Activated effector memory CD4-positive, alpha-beta T cell treated with anti-CD3 and anti-CD28 coated beads, Interleukin-2, amount 50 U/mL, for 16 hours (primary cell): ENCODE results near the gene DSCAM.
"Not testable (repeated sequence)": the region's sequence is repeated elsewhere in the genome, so short reads cannot be mapped to it uniquely, and the experiment has no call there.

ENCODE experiments used
- DNase-seq: peaks from one replicate; pipeline ENCODE4 v3.0.0-alpha.2; 2020

The DSCAM gene

GRCh38 chr21:40846587-40847411 lies at the start of gene DSCAM:
DSCAM (minus strand) TSS chr21:40847158; CDS start chr21:40846661, 497 bp downstream.
- DNase-seq = no peak

- not testable (repeated sequence) for DNase-seq
Measured at GRCh38 chr21:40895697-40896096, 48.7 kb upstream of the DSCAM start.

- no peak for DNase-seq
Measured at GRCh38 chr21:40886931-40887330, 40.0 kb upstream of the DSCAM start.

- no peak for DNase-seq
Measured at GRCh38 chr21:40886006-40886405, 39.0 kb upstream of the DSCAM start.

- no peak for DNase-seq
Measured at GRCh38 chr21:40882192-40882915, 35.4 kb upstream of the DSCAM start.

- no peak for DNase-seq
Measured at GRCh38 chr21:40881767-40882166, 34.8 kb upstream of the DSCAM start.

GRCh38 chr21:40871099-40871498 lies 24.1 kb upstream of the DSCAM start:
- DNase-seq = no peak

GRCh38 chr21:40863839-40864238 lies 16.9 kb upstream of the DSCAM start:
- no peak for DNase-seq

GRCh38 chr21:40858517-40858916 lies 11.6 kb upstream of the DSCAM start:
- DNase-seq = no peak

GRCh38 chr21:40853956-40854688 lies 7.2 kb upstream of the DSCAM start:
- no peak for DNase-seq

GRCh38 chr21:40852563-40852962 lies 5.6 kb upstream of the DSCAM start:
- no peak for DNase-seq

- DNase-seq = no peak
Measured at GRCh38 chr21:40851749-40852148, 4.8 kb upstream of the DSCAM start.

- no peak for DNase-seq
Measured at GRCh38 chr21:40850071-40850470, 3.1 kb upstream of the DSCAM start.

GRCh38 chr21:40847951-40848350 lies 993 bp upstream of the DSCAM start:
- no peak for DNase-seq

GRCh38 chr21:40846103-40846502 lies 855 bp downstream of the DSCAM start:
- no peak for DNase-seq

GRCh38 chr21:40845441-40845995 lies 1.4 kb downstream of the DSCAM start:
- no peak for DNase-seq

- no peak for DNase-seq
Measured at GRCh38 chr21:40844935-40845334, 2.0 kb downstream of the DSCAM start.

GRCh38 chr21:40842197-40842552 lies 4.8 kb downstream of the DSCAM start:
- no peak for DNase-seq

- DNase-seq = no peak
Measured at GRCh38 chr21:40841524-40842196, 5.3 kb downstream of the DSCAM start.

- DNase-seq = no peak
Measured at GRCh38 chr21:40840401-40841125, 6.4 kb downstream of the DSCAM start.

- DNase-seq = no peak
Measured at GRCh38 chr21:40839521-40839920, 7.4 kb downstream of the DSCAM start.

GRCh38 chr21:40837456-40837855 lies 9.5 kb downstream of the DSCAM start:
- DNase-seq = no peak
